SK-N-SH treated with all-trans-retinoic acid at 6 μM for 48 hours (cell line): ENCODE data around the gene DNAJC1.

Experiments
- ARNTL ChIP-seq: fragments of 450-650 bp; formaldehyde crosslinking; IDR thresholded peaks from 2 replicates; pipeline ENCODE4 v1.5.0; 2020; ENCODE audit warnings: low read depth, mild to moderate bottlenecking, moderate library complexity, borderline replicate concordance
- BACH2 ChIP-seq: fragments of 250-450 bp; sonication (Bioruptor Pico); IDR thresholded peaks from 2 replicates; pipeline ENCODE4 v1.9.0; 2021; ENCODE audit warnings: mild to moderate bottlenecking, borderline replicate concordance
- CSDC2 ChIP-seq: fragments of 250-450 bp; sonication (Bioruptor Pico); IDR thresholded peaks from 2 replicates; pipeline ENCODE4 v1.5.0; 2020; ENCODE audit warnings: mild to moderate bottlenecking, moderate library complexity
- ESRRG ChIP-seq: fragments of 250-450 bp; sonication (Bioruptor Pico); IDR thresholded peaks from 2 replicates; pipeline ENCODE4 v1.6.1; 2021; ENCODE audit warnings: mild to moderate bottlenecking
- OSR1 ChIP-seq: fragments of 250-450 bp; sonication (Bioruptor Pico); IDR thresholded peaks from 2 replicates; pipeline ENCODE4 v1.8.0; 2022; ENCODE audit warnings: moderate library complexity, mild to moderate bottlenecking, inconsistent platforms
- PATZ1 ChIP-seq: fragments of 250-450 bp; sonication (Bioruptor Pico); IDR thresholded peaks from 2 replicates; pipeline ENCODE4 v1.8.0; 2020; ENCODE audit warnings: mild to moderate bottlenecking, moderate library complexity, borderline replicate concordance
- TOX ChIP-seq: fragments of 250-450 bp; sonication (Bioruptor Pico); IDR thresholded peaks from 2 replicates; pipeline ENCODE4 v1.8.0; 2021; ENCODE audit warnings: mild to moderate bottlenecking, moderate library complexity, borderline replicate concordance
- TSHZ2 ChIP-seq: fragments of 250-450 bp; sonication (Bioruptor Pico); IDR thresholded peaks from 2 replicates; pipeline ENCODE4 v1.5.0; 2020; ENCODE audit warnings: mild to moderate bottlenecking, moderate library complexity
- ZFP30 ChIP-seq: fragments of 450-650 bp; formaldehyde crosslinking; IDR thresholded peaks from 2 replicates; pipeline ENCODE4 v1.5.0; 2022; ENCODE audit warnings: mild to moderate bottlenecking, moderate library complexity
- ZNF8 ChIP-seq: fragments of 450-650 bp; formaldehyde crosslinking; IDR thresholded peaks from 2 replicates; pipeline ENCODE4 v1.5.0; 2020; ENCODE audit warnings: mild to moderate bottlenecking, moderate library complexity

DNA sequence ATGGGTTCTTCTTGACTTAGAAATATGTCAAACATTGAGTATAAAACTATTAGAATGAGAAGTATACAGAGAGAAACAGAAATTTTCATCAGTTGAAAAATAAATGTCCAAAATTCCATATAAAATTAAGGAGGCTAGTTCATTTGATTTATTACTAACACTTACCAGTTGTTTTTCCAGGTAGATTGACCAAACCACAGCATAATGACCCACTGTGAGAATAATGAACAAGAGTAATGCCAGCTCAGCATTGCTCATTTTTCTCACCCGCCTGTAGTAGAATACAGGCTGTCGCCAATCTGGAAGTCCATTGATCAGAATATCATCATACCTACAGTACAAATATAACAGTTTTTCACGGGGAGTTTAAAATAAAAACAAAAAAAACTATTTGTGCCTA is 82.9 kb downstream of the DNAJC1 start:
- no peak for TF ChIP-seq BACH2 (CRISPR knock-in tag)
- TF ChIP-seq TOX (CRISPR knock-in tag) = no peak
- no peak for TF ChIP-seq TSHZ2
- no peak for TF ChIP-seq PATZ1
- TF ChIP-seq ZFP30 (CRISPR knock-in tag) = no peak
- no peak for TF ChIP-seq ESRRG (CRISPR knock-in tag)
- TF ChIP-seq OSR1 (CRISPR knock-in tag) = no peak
- no peak for TF ChIP-seq ARNTL
- no peak for TF ChIP-seq CSDC2 (CRISPR knock-in tag)
- TF ChIP-seq ZNF8 (CRISPR knock-in tag) = no peak
